OCI-LY7 (cell line): Measurements from ENCODE around the gene NAA16.

Experiments used
- EZH2phosphoT487 ChIP-seq: fragments of 200-600 bp; sonication (generic); IDR thresholded peaks from 2 replicates; pipeline ENCODE4 v1.6.1; 2018; ENCODE audit warnings: low read depth, borderline replicate concordance, mild to moderate bottlenecking, mixed run types, antibody characterized with exemption, low read length, moderate library complexity, mixed read lengths
- TF ChIP-seq, protein P1 (sequence below): fragments of 200-600 bp; sonication (generic); conservative IDR thresholded peaks from 2 replicates; pipeline ENCODE4 v1.5.1; 2014; ENCODE audit warnings: mild to moderate bottlenecking, antibody characterized with exemption, low read length, moderate library complexity, mixed read lengths

GRCh38 chr13:41386211-41386610 is 75.1 kb downstream of the NAA16 start:
- TF ChIP-seq, protein P1, sequence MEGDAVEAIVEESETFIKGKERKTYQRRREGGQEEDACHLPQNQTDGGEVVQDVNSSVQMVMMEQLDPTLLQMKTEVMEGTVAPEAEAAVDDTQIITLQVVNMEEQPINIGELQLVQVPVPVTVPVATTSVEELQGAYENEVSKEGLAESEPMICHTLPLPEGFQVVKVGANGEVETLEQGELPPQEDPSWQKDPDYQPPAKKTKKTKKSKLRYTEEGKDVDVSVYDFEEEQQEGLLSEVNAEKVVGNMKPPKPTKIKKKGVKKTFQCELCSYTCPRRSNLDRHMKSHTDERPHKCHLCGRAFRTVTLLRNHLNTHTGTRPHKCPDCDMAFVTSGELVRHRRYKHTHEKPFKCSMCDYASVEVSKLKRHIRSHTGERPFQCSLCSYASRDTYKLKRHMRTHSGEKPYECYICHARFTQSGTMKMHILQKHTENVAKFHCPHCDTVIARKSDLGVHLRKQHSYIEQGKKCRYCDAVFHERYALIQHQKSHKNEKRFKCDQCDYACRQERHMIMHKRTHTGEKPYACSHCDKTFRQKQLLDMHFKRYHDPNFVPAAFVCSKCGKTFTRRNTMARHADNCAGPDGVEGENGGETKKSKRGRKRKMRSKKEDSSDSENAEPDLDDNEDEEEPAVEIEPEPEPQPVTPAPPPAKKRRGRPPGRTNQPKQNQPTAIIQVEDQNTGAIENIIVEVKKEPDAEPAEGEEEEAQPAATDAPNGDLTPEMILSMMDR, result no peak
- no peak for TF ChIP-seq EZH2phosphoT487
